Loucy (cell line): ENCODE results near the gene AMOTL1.

Source experiments
- H2AFZ ChIP-seq: fragments of 200-600 bp; sonication (generic); 2 replicates; pipeline ENCODE4 v1.6.0; 2016; ENCODE audit warnings: antibody characterized with exemption, mild to moderate bottlenecking, low read length, moderate library complexity
- H3F3A ChIP-seq: fragments of 200-600 bp; 2 replicates; pipeline ENCODE4 v1.6.0; 2016; ENCODE audit warnings: antibody characterized with exemption, low read depth, mild to moderate bottlenecking
- H3K27me3 ChIP-seq: fragments of 200-600 bp; sonication (generic); 2 replicates; pipeline ENCODE4 v1.6.1; 2014; ENCODE audit warnings: low read length, mild to moderate bottlenecking; ENCODE audit not compliant: insufficient read depth, poor library complexity, severe bottlenecking
- H3K36me3 ChIP-seq: fragments of 200-600 bp; sonication (generic); 2 replicates; pipeline ENCODE4 v1.6.1; 2016; ENCODE audit warnings: low read length; ENCODE audit not compliant: insufficient read depth
- H3K4me1 ChIP-seq: fragments of 200-600 bp; sonication (generic); 2 replicates; pipeline ENCODE4 v1.5.1; 2014; ENCODE audit warnings: low read length, mild to moderate bottlenecking; ENCODE audit not compliant: insufficient read depth, poor library complexity, severe bottlenecking
- H3K4me2 ChIP-seq: fragments of 200-600 bp; sonication (generic); 2 replicates; pipeline ENCODE4 v1.6.0; 2014; ENCODE audit warnings: antibody characterized with exemption, low read length, low read depth, mild to moderate bottlenecking; ENCODE audit not compliant: poor library complexity, severe bottlenecking
- H3K4me3 ChIP-seq: fragments of 200-600 bp; sonication (generic); 2 replicates; pipeline ENCODE4 v1.5.1; 2014; ENCODE audit warnings: low read length, mild to moderate bottlenecking, mixed read lengths; ENCODE audit not compliant: poor library complexity, severe bottlenecking
- H3K79me2 ChIP-seq: fragments of 200-600 bp; sonication (generic); 2 replicates; pipeline ENCODE4 v1.6.1; 2014; ENCODE audit warnings: low read length; ENCODE audit not compliant: insufficient read depth
- H3K9ac ChIP-seq: fragments of 200-600 bp; sonication (generic); 2 replicates; pipeline ENCODE4 v1.6.0; 2014; ENCODE audit warnings: mild to moderate bottlenecking, low read depth, low read length, moderate library complexity; ENCODE audit not compliant: poor library complexity, severe bottlenecking
- H3K9me2 ChIP-seq: fragments of 200-600 bp; sonication (generic); replicated peaks from 2 replicates; pipeline ENCODE4 v1.6.1; 2016; ENCODE audit warnings: low read depth, low read length, mixed read lengths
- H3K9me3 ChIP-seq: fragments of 200-600 bp; sonication (generic); 2 replicates; pipeline ENCODE4 v1.6.1; 2014; ENCODE audit warnings: mild to moderate bottlenecking, antibody characterized with exemption, low read length, low read depth; ENCODE audit not compliant: insufficient read depth
- H4K20me1 ChIP-seq: fragments of 200-600 bp; sonication (generic); 2 replicates; pipeline ENCODE4 v1.6.0; 2014; ENCODE audit warnings: antibody characterized with exemption, low read length, mild to moderate bottlenecking; ENCODE audit not compliant: insufficient read depth, poor library complexity, severe bottlenecking
- EZH2phosphoT487 ChIP-seq: fragments of 200-600 bp; IDR thresholded peaks from 2 replicates; pipeline ENCODE4 v1.6.1; 2018; ENCODE audit warnings: antibody characterized with exemption, mild to moderate bottlenecking, moderate library complexity, borderline replicate concordance
- TF ChIP-seq, protein P1 (sequence below): fragments of 200-600 bp; sonication (generic); conservative IDR thresholded peaks from 2 replicates; pipeline ENCODE4 v1.5.1; 2014; ENCODE audit warnings: mild to moderate bottlenecking, antibody characterized with exemption, low read length

AMOTL1 gene

DNA sequence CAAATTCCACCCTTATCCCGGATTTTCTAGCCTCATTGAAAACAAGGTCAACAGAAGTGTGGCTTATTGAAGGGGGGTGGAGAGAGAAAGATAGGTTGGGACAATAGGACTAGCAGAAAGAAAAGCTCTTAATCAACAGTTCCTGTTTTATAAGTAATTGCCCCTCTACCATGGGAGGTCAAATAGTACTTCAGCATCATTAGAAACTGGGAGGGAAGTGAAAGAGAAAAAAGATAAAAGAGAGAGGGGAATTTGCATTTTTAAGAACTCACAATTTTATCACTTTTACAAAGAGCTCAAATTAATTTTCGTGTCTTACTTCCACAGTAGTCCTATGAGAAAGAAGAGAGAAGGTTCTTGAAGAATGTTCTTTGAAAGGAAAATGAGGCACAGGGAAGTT lies 89.2 kb downstream of the AMOTL1 start:
- H3K9me2 ChIP-seq = no peaks in the 10 kb centered on the region
- no peak overlapping the region for H3K4me2 ChIP-seq
- H3K27me3 ChIP-seq = no peaks in the 10 kb centered on the region
- H3K4me3 ChIP-seq = no peak overlapping the region
- H3K4me1 ChIP-seq = no peaks in the 10 kb centered on the region
- H3K79me2 ChIP-seq = no peaks in the 10 kb centered on the region
- no peak overlapping the region for H2AFZ ChIP-seq
- H4K20me1 ChIP-seq = no peaks in the 10 kb centered on the region
- peaks cover 95% of the 10 kb centered on the region; the same call in 1 of the 2 replicates for H3K36me3 ChIP-seq
- no peak overlapping the region for H3K9ac ChIP-seq
- no peak for TF ChIP-seq EZH2phosphoT487
- H3K9me3 ChIP-seq = no peaks in the 10 kb centered on the region
- no peaks in the 10 kb centered on the region for H3F3A ChIP-seq

DNA sequence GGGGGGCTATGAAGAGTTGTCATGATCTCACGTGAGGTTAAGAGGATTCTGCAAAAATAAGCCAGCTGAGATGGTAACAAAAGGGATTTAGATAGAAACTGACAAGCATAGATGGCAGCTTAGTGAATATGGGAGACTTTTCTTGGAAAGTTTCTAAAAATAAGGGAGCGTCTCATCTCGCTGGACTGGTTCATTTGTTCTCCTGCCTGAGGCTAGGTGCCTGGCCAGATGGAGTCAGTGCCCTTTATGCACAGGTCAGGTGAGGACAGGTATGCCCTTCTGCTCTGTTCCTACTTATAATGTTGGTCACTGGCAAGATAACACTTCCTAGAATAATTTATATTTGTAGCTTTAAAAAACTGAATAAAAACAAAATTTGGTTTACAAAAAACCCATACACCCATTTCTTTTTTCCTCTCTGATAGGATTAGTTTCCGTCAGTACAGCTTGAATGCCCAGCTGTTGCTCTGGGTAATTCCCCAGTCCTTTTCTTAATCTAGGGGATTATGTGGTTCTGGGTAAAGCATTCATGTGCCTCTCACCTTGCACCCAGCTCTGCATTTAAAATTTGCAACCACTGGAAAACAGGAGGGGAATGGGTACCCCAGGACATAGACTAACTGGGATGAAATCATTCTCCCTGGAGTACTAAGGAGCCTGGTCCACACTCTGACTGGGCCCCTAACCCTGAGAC lies 90.0 kb downstream of the AMOTL1 start:
- TF ChIP-seq, protein P1, sequence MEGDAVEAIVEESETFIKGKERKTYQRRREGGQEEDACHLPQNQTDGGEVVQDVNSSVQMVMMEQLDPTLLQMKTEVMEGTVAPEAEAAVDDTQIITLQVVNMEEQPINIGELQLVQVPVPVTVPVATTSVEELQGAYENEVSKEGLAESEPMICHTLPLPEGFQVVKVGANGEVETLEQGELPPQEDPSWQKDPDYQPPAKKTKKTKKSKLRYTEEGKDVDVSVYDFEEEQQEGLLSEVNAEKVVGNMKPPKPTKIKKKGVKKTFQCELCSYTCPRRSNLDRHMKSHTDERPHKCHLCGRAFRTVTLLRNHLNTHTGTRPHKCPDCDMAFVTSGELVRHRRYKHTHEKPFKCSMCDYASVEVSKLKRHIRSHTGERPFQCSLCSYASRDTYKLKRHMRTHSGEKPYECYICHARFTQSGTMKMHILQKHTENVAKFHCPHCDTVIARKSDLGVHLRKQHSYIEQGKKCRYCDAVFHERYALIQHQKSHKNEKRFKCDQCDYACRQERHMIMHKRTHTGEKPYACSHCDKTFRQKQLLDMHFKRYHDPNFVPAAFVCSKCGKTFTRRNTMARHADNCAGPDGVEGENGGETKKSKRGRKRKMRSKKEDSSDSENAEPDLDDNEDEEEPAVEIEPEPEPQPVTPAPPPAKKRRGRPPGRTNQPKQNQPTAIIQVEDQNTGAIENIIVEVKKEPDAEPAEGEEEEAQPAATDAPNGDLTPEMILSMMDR = no peak
- TF ChIP-seq EZH2phosphoT487 = no peak

GRCh38 chr11:94860333-94860732 lies 92.2 kb downstream of the AMOTL1 start:
- TF ChIP-seq, protein P1 = no peak
- no peak for TF ChIP-seq EZH2phosphoT487
- Histone ChIP-seq H4K20me1 (no peaks in the 10 kb centered on the region), H3K4me2 (no peak overlapping the region), H3K36me3 (peaks cover 85% of the 10 kb centered on the region; the same call in 1 of the 2 replicates), H3K9ac (no peak overlapping the region), H3F3A (no peaks in the 10 kb centered on the region), H3K4me1 (no peaks in the 10 kb centered on the region), H3K4me3 (no peak overlapping the region), H2AFZ (no peak overlapping the region), H3K27me3 (no peaks in the 10 kb centered on the region), H3K9me3 (no peaks in the 10 kb centered on the region), H3K79me2 (no peaks in the 10 kb centered on the region), H3K9me2 (no peaks in the 10 kb centered on the region)

More for the DNA sequence above, 90.0 kb downstream of the AMOTL1 start:
- no peak overlapping the region for H2AFZ ChIP-seq
- H3K36me3 ChIP-seq = peaks cover 95% of the 10 kb centered on the region; the same call in 1 of the 2 replicates
- H3K4me3 ChIP-seq = no peak overlapping the region
- no peak overlapping the region for H3K9ac ChIP-seq
- H3K9me3 ChIP-seq = no peaks in the 10 kb centered on the region
- H3K4me1 ChIP-seq = no peaks in the 10 kb centered on the region
- H3K9me2 ChIP-seq = no peaks in the 10 kb centered on the region
- no peaks in the 10 kb centered on the region for H3F3A ChIP-seq
- H3K4me2 ChIP-seq = no peak overlapping the region
- H3K27me3 ChIP-seq = no peaks in the 10 kb centered on the region
- no peaks in the 10 kb centered on the region for H3K79me2 ChIP-seq
- no peaks in the 10 kb centered on the region for H4K20me1 ChIP-seq
